Measurements from ENCODE around the gene KCNK3. TPM values are rescaled to one million over a fixed set of nuclear protein-coding genes. Genes with fewer than 3 reads are reported as not detected.

The KCNK3 gene
- total and polyA plus RNA-seq, 2 donors (not counting 1 experiment from before 2014, with no cell fraction given) = not detected

- CTCF ChIA-PET = no interaction called here
- H3K27ac ChIP-seq (ENCODE audit: low read length in 2 of 2) = no peak overlapping the region
- DNase-seq (no peak), ATAC-seq (ENCODE audit: low read depth) (no peak)
- H3K4me1 ChIP-seq (ENCODE audit: control insufficient read depth in 2 of 2, insufficient read depth in 2 of 2, low read length in 2 of 2) = no peaks in the 10 kb centered on the region
- Mint-ChIP-seq H3K4me3 (no peak overlapping the region), H3K9me3 (ENCODE audit: insufficient read depth) (no peaks in the 10 kb centered on the region), H3K27ac (no peak overlapping the region), H3K4me1 (no peaks in the 10 kb centered on the region), H3K27me3 (peaks cover 47% of the 10 kb centered on the region)
- WGBS (ENCODE audit: insufficient coverage) = 95% methylated on average over 9 of the region's 10 CpGs
- peaks cover 0 to 3% (median 0%) of the 10 kb centered on the region in 4 experiments for H3K27me3 ChIP-seq (replicated peaks in 1 of 4; ENCODE audit: control extremely low read depth in 1 of 4, control insufficient read depth in 3 of 4, insufficient read depth in 4 of 4, low read length in 3 of 4)
- H3K4me2 ChIP-seq (replicated peaks; ENCODE audit: low read depth, low read length, poor library complexity, severe bottlenecking) = no peak overlapping the region
- H4K20me1 ChIP-seq (ENCODE audit: control insufficient read depth, insufficient read depth, low read length, poor library complexity, severe bottlenecking) = no peaks in the 10 kb centered on the region
- H3K9me3 ChIP-seq (ENCODE audit: control extremely low read depth in 1 of 3, control insufficient read depth in 2 of 3, insufficient read depth in 1 of 3, low read length in 2 of 3) = no peaks in the 10 kb centered on the region
- intact Hi-C loops (cut with micrococcal nuclease) = no loop called here
- no peak for TF ChIP-seq CTCF (IDR thresholded peaks at IDR 0.05)
- TF ChIP-seq EZH2 (IDR thresholded peaks at IDR 0.05; ENCODE audit: borderline replicate concordance, insufficient read depth, low read depth, low read length, poor library complexity, severe bottlenecking) = no peak
- no peaks in the 10 kb centered on the region for H3K79me2 ChIP-seq (ENCODE audit: control insufficient read depth, insufficient read depth, low read length)
- H3K36me3 ChIP-seq (replicated peaks in 1 of 2; ENCODE audit: control extremely low read depth in 1 of 2, control insufficient read depth in 1 of 2, extremely low read depth in 1 of 2, insufficient read depth in 2 of 2, low read length in 1 of 2) = no peaks in the 10 kb centered on the region
- POLR2A ChIA-PET = no interaction called here
- no peak overlapping the region for H3K4me3 ChIP-seq (ENCODE audit: control extremely low read depth in 1 of 5, extremely low read depth in 1 of 5, insufficient read depth in 1 of 5, low read depth in 2 of 5, low read length in 4 of 5)
- H3K9ac ChIP-seq (ENCODE audit: low read length) = no peak overlapping the region
- no peak overlapping the region for H2AFZ ChIP-seq (ENCODE audit: insufficient read depth, low read depth, low read length, poor library complexity, severe bottlenecking)
These were observed 46.8 kb upstream of the KCNK3 start for GRCh38 chr2:26645762-26646161.

DNA sequence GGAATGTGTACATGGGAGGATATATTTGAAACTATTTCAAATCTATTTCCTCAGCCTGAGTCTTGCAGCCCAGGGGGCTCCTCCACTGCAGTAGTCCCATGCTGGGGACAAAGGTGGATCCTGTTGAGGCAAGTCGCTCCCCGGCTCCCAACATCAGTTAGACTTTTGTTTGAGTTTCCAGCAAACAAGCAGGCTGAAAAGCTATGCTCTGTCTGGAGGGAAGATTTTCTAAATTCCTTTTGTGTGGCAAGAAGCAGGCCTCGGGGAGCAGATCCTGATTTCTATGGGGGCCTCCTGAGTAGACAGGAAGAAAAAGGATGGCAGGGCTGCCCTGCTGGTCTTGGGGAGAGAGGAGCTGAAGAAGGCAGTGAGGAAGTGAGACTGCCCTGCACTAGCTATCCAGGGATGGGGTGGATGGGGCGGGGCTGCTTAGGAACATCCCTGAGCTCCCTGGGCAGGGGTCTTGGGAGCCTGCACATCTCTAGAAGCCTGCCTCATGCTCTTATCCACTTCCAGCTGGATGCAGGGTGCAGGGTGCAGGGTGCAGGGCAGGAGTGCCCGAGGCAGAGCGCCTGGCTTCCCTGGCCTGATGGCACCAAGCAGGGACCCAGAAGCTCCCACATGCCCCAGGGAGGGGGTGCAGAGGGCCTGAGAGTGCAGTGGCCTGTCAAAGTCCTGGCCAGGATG, 45.4 kb upstream of the KCNK3 start:
- Mint-ChIP-seq H3K4me1 (no peaks in the 10 kb centered on the region), H3K4me3 (no peak overlapping the region), H3K27ac (no peak overlapping the region), H3K27me3 (peaks cover 41% of the 10 kb centered on the region), H3K9me3 (ENCODE audit: insufficient read depth) (no peaks in the 10 kb centered on the region)
- no peak overlapping the region for H2AFZ ChIP-seq (ENCODE audit: insufficient read depth, low read depth, low read length, poor library complexity, severe bottlenecking)
- no peak for ATAC-seq (ENCODE audit: low read depth)
- DNase-seq = no peak
- ChIA-PET POLR2A (no interaction called here), CTCF (no interaction called here)
- no peak overlapping the region for H3K9ac ChIP-seq (ENCODE audit: low read length)
- H3K79me2 ChIP-seq (ENCODE audit: control insufficient read depth, insufficient read depth, low read length) = no peaks in the 10 kb centered on the region
- peaks cover 0 to 3% (median 0%) of the 10 kb centered on the region in 4 experiments for H3K27me3 ChIP-seq (replicated peaks in 1 of 4; ENCODE audit: control extremely low read depth in 1 of 4, control insufficient read depth in 3 of 4, insufficient read depth in 4 of 4, low read length in 3 of 4)
- no peaks in the 10 kb centered on the region for H3K36me3 ChIP-seq (replicated peaks in 1 of 2; ENCODE audit: control extremely low read depth in 1 of 2, control insufficient read depth in 1 of 2, extremely low read depth in 1 of 2, insufficient read depth in 2 of 2, low read length in 1 of 2)
- no peak overlapping the region for H3K27ac ChIP-seq (ENCODE audit: low read length in 2 of 2)
- no peaks in the 10 kb centered on the region for H3K4me1 ChIP-seq (ENCODE audit: control insufficient read depth in 2 of 2, insufficient read depth in 2 of 2, low read length in 2 of 2)
- intact Hi-C loops (cut with micrococcal nuclease) = no loop called here
- TF ChIP-seq EZH2 (IDR thresholded peaks at IDR 0.05; ENCODE audit: borderline replicate concordance, insufficient read depth, low read depth, low read length, poor library complexity, severe bottlenecking) = no peak
- no peaks in the 10 kb centered on the region for H4K20me1 ChIP-seq (ENCODE audit: control insufficient read depth, insufficient read depth, low read length, poor library complexity, severe bottlenecking)
- H3K4me2 ChIP-seq (replicated peaks; ENCODE audit: low read depth, low read length, poor library complexity, severe bottlenecking) = no peak overlapping the region
- no peaks in the 10 kb centered on the region for H3K9me3 ChIP-seq (ENCODE audit: control extremely low read depth in 1 of 3, control insufficient read depth in 2 of 3, insufficient read depth in 1 of 3, low read length in 2 of 3)
- 92% methylated on average over 6 of the region's 6 CpGs for WGBS (ENCODE audit: insufficient coverage)
- no peak overlapping the region for H3K4me3 ChIP-seq (ENCODE audit: control extremely low read depth in 1 of 5, extremely low read depth in 1 of 5, insufficient read depth in 1 of 5, low read depth in 2 of 5, low read length in 4 of 5)

Data from B cell (primary cell).